HG03354 (cell line): ENCODE data around the gene CDC42SE2.
A peak's percentile ranks its signal among the peaks of the same experiment; 100 is the strongest.

Experiments used
- ATAC-seq: cut with Tn5 transposase; IDR thresholded peaks from one replicate; pipeline ENCODE4 v1.9.1; 2021; ENCODE audit warnings: mild to moderate bottlenecking; ENCODE audit not compliant: unreplicated experiment, poor library complexity, severe bottlenecking

The CDC42SE2 gene

GRCh38 chr5:131413605-131414559 lies 150.0 kb downstream of the CDC42SE2 start:
- ATAC-seq, result peak; percentile 79

GRCh38 chr5:131416729-131417128 lies 152.9 kb downstream of the CDC42SE2 start:
- ATAC-seq, result peak; percentile 86

- peak; percentile 48 for ATAC-seq
Measured at GRCh38 chr5:131417240-131417869, 153.5 kb downstream of the CDC42SE2 start.

GRCh38 chr5:131418846-131419245 lies 155.0 kb downstream of the CDC42SE2 start:
- ATAC-seq, result no peak

- no peak for ATAC-seq
Measured at GRCh38 chr5:131419877-131420276, 156.0 kb downstream of the CDC42SE2 start.

- ATAC-seq, result no peak
Measured at GRCh38 chr5:131423056-131423455, 159.2 kb downstream of the CDC42SE2 start.

- no peak for ATAC-seq
Measured at GRCh38 chr5:131426011-131426410, 162.2 kb downstream of the CDC42SE2 start.

- no peak for ATAC-seq
Measured at GRCh38 chr5:131430794-131431193, 166.9 kb downstream of the CDC42SE2 start.

GRCh38 chr5:131431794-131432193 lies 167.9 kb downstream of the CDC42SE2 start:
- ATAC-seq, result no peak

- ATAC-seq, result no peak
Measured at GRCh38 chr5:131433109-131433508, 169.3 kb downstream of the CDC42SE2 start.

GRCh38 chr5:131436081-131436480 lies 172.2 kb downstream of the CDC42SE2 start:
- ATAC-seq, result no peak

- ATAC-seq, result no peak
Measured at GRCh38 chr5:131441184-131441583, 177.3 kb downstream of the CDC42SE2 start.
